Measurements from ENCODE around the gene JMJD1C. TPM values are rescaled to one million over a fixed set of nuclear protein-coding genes. Genes with fewer than 3 reads are reported as not detected.

JMJD1C gene
- total RNA-seq, 6 experiments from 2014 or later = 29.0 to 36.7 (median 32.8) TPM

DNA sequence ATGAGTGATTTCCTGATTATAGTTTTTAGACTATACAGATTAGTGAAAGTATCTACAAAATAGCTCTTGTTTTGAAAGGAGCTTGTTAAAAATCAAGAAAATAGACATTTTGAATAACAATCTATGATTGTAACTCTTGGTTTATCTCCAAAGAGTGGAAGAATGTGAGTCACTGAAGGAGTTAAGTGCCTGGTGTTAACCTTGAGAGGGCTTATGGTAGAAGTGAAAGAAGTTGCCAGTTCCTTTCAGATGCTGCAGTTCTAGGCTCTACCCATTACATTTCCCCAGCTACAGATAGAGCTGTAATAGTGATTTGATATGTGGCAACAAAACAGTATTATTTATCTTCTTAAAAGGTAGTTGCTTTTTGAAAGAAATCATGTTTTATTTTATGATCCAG is 320.0 kb downstream of the JMJD1C start:
- Mint-ChIP-seq H3K9me3 (no peaks in the 10 kb centered on the region), H3K27ac (peak overlapping the region; percentile 56; the same call in 1 of the 2 replicates), H3K27me3 (ENCODE audit: insufficient read depth) (no peaks in the 10 kb centered on the region), H3K36me3 (ENCODE audit: low read depth) (peaks cover 5% of the 10 kb centered on the region; the same call in 1 of the 2 replicates), H3K4me3 (0 out of 2 replicates have a peak overlapping the region, but pooled peaks have one; percentile 26), H3K4me1 (ENCODE audit: low read depth) (peaks cover 23% of the 10 kb centered on the region)
- TF ChIP-seq, protein P1, sequence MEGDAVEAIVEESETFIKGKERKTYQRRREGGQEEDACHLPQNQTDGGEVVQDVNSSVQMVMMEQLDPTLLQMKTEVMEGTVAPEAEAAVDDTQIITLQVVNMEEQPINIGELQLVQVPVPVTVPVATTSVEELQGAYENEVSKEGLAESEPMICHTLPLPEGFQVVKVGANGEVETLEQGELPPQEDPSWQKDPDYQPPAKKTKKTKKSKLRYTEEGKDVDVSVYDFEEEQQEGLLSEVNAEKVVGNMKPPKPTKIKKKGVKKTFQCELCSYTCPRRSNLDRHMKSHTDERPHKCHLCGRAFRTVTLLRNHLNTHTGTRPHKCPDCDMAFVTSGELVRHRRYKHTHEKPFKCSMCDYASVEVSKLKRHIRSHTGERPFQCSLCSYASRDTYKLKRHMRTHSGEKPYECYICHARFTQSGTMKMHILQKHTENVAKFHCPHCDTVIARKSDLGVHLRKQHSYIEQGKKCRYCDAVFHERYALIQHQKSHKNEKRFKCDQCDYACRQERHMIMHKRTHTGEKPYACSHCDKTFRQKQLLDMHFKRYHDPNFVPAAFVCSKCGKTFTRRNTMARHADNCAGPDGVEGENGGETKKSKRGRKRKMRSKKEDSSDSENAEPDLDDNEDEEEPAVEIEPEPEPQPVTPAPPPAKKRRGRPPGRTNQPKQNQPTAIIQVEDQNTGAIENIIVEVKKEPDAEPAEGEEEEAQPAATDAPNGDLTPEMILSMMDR (IDR thresholded peaks at IDR 0.05) = no peak
- no peak for DNase-seq

DNA sequence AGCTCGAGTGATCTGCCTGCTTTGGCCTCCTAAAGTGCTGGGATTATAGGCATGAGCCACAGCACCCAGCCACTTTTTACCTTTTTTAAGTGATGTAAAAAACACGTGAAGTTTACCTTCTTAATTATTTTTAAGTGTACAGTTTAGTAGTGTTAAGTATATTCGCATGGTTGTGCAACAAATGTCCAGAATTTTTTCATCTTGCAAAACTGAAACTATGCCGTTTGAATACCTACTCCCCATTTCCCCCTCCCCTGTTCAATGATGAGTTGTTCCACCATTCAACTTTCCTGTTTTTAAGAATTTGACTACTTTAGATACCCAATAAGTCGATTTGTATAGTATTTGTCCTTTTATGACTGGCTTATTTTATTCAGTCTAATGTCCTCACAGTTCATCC is 321.8 kb downstream of the JMJD1C start:
- H3K36me3 Mint-ChIP-seq (ENCODE audit: low read depth) = no peaks in the 10 kb centered on the region
- no peaks in the 10 kb centered on the region for H3K9me3 Mint-ChIP-seq
- no peaks in the 10 kb centered on the region for H3K27me3 Mint-ChIP-seq (ENCODE audit: insufficient read depth)
- no peak overlapping the region for H3K4me3 Mint-ChIP-seq
- H3K4me1 Mint-ChIP-seq (ENCODE audit: low read depth) = peaks cover 23% of the 10 kb centered on the region
- H3K27ac Mint-ChIP-seq = no peak overlapping the region
- no peak for DNase-seq
- TF ChIP-seq, protein P1 (IDR thresholded peaks at IDR 0.05) = no peak

DNA sequence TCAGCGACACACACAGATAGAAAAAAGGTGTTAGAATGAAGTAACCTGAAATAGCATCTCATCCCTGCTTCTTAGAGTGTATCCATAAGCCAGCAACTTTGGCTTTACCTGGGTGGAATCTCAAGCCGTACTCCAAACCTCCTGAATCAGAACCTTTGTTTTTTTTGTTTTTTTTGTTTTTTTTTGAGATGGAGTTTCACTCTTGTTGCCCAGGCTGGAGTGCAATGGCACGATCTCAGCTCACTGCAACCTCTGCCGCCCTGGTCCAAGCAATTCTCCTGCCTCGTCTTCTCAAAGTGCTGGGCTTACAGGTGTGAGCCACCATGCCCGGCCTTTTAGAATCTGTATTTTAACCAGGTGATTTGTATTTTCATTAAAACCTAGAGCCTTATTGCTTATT is 323.6 kb downstream of the JMJD1C start:
- H3K27me3 Mint-ChIP-seq (ENCODE audit: insufficient read depth) = no peaks in the 10 kb centered on the region
- H3K27ac Mint-ChIP-seq = no peak overlapping the region
- TF ChIP-seq, protein P1 (IDR thresholded peaks at IDR 0.05) = no peak
- 0 out of 2 replicates have a peak, but pooled peaks cover 5% of the 10 kb centered on the region for H3K36me3 Mint-ChIP-seq (ENCODE audit: low read depth)
- H3K4me3 Mint-ChIP-seq = no peak overlapping the region
- no peak for DNase-seq
- H3K9me3 Mint-ChIP-seq = no peaks in the 10 kb centered on the region
- H3K4me1 Mint-ChIP-seq (ENCODE audit: low read depth) = peaks cover 30% of the 10 kb centered on the region

DNA sequence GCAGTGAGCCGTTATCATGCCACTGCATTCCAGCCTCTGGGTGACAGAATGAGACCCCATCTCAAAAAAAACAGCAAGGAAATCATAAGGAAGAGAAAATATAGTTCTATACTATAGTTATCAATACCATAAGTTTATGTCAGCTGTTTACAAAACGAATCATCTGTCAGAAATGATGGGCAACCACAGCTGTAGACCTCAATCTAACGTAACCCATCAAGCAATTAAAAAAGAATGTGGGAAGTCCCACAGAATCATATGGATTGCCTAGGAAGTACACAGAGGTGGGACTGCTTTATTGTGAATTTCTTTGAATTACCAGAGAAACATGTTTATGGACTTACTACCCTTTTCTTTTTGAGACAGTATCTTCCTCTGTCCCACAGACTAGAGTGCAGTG is 325.7 kb downstream of the JMJD1C start:
- TF ChIP-seq, protein P1 (IDR thresholded peaks at IDR 0.05) = no peak
- Mint-ChIP-seq H3K9me3 (no peaks in the 10 kb centered on the region), H3K36me3 (ENCODE audit: low read depth) (peaks cover 5% of the 10 kb centered on the region; the same call in 1 of the 2 replicates), H3K27me3 (ENCODE audit: insufficient read depth) (no peaks in the 10 kb centered on the region), H3K4me1 (ENCODE audit: low read depth) (peaks cover 21% of the 10 kb centered on the region), H3K27ac (no peak overlapping the region), H3K4me3 (no peak overlapping the region)
- DNase-seq = no peak

DNA sequence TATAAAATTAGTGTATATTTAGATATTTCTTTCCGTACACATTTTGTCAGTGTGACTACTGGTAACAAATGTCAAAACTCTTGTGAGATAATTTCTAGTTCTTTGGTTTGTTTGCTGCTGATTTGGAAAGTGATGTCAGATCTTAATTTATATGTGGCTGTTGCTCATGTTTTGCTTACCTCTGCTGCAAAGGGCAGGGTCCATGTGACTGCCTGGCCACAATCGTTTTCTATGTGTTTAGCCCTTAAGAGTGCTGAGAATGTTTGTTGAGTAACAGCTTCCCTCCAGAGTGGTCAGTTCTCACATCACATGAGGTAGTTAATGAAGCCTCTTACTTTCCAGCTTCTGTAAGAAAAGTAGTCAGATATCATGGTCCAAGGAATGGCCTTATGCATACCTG is 328.5 kb downstream of the JMJD1C start:
- Mint-ChIP-seq H3K36me3 (ENCODE audit: low read depth) (peaks cover 10% of the 10 kb centered on the region), H3K27me3 (ENCODE audit: insufficient read depth) (peaks cover under 1% of the 10 kb centered on the region; the same call in 1 of the 2 replicates), H3K27ac (0 out of 2 replicates have a peak overlapping the region, but pooled peaks have one; percentile 26), H3K4me3 (peak overlapping the region; percentile 43; the same call in 1 of the 2 replicates), H3K9me3 (peaks cover 5% of the 10 kb centered on the region; the same call in 1 of the 2 replicates), H3K4me1 (ENCODE audit: low read depth) (peaks cover 26% of the 10 kb centered on the region)
- no peak for DNase-seq
- TF ChIP-seq, protein P1 (IDR thresholded peaks at IDR 0.05) = no peak
